Retinal pigment epithelial cell (primary cell): ENCODE measurements around the gene SPTBN5.
"Not testable (repeated sequence)": the region's sequence is repeated elsewhere in the genome, so short reads cannot be mapped to it uniquely, and the experiment has no call there.

ENCODE experiments used
- DNase-seq: peaks from one replicate; pipeline ENCODE4 v3.0.0-alpha.2; 2010; ENCODE audit warnings: low read depth
- H3K4me3 ChIP-seq: 2 replicates; pipeline ENCODE4 v1.5.1; 2011; ENCODE audit warnings: mild to moderate bottlenecking, low read length, control low read depth, moderate library complexity
- CTCF ChIP-seq: conservative IDR thresholded peaks from 2 replicates; pipeline ENCODE4 v1.5.1; 2011; ENCODE audit warnings: low read depth, low read length, control low read depth, inconsistent platforms

SPTBN5 gene

GRCh38 chr15:41836713-41837454 lies 57.0 kb downstream of the SPTBN5 start:
- no peak for DNase-seq
- no peak overlapping the region for H3K4me3 ChIP-seq
- TF ChIP-seq CTCF = no peak

GRCh38 chr15:41836073-41836472 lies 57.8 kb downstream of the SPTBN5 start:
- no peak for TF ChIP-seq CTCF

GRCh38 chr15:41834096-41834495 lies 59.8 kb downstream of the SPTBN5 start:
- DNase-seq = no peak
- no peak for TF ChIP-seq CTCF
- no peak overlapping the region for H3K4me3 ChIP-seq

More at GRCh38 chr15:41836073-41836472, 57.8 kb downstream of the SPTBN5 start:
- no peak overlapping the region for H3K4me3 ChIP-seq
- DNase-seq = no peak

- no peak for TF ChIP-seq CTCF
- H3K4me3 ChIP-seq = no peak overlapping the region
- DNase-seq = no peak
Observed at GRCh38 chr15:41832875-41833274, 61.0 kb downstream of the SPTBN5 start.

GRCh38 chr15:41832208-41832607 lies 61.6 kb downstream of the SPTBN5 start:
- no peak for TF ChIP-seq CTCF

GRCh38 chr15:41831291-41831690 lies 62.6 kb downstream of the SPTBN5 start:
- not testable (repeated sequence) for H3K4me3 ChIP-seq, DNase-seq

More at GRCh38 chr15:41832208-41832607, 61.6 kb downstream of the SPTBN5 start:
- H3K4me3 ChIP-seq = no peak overlapping the region
- no peak for DNase-seq

GRCh38 chr15:41829959-41830646 lies 63.8 kb downstream of the SPTBN5 start:
- TF ChIP-seq CTCF = no peak
- no peak for DNase-seq

More at GRCh38 chr15:41829959-41830646, 63.8 kb downstream of the SPTBN5 start:
- no peak overlapping the region for H3K4me3 ChIP-seq
